ENCODE results near the gene OR4D6.

DNA sequence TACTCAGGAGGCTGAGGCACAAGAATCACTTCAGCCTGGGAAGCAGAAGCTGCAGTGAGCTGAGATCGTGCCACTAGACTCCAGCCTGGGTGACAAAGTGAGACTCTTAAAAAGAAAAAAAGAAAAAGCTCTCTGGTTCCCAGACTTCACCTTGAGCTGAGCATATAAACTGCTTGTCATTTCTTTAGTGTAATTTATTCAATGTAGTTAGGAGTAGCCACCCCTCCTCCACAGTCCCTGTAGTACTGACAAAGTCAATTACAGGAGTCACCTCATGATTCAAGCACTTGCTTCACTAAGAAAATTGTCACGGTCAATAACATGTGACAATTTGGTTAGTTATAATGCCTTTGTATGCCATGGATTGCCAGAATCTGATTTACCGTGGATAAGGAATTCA, 23.6 kb downstream of the OR4D6 start:
- no peak for TF ChIP-seq ATF2 (CRISPR knock-in tag; IDR thresholded peaks at IDR 0.05; ENCODE audit: borderline replicate concordance, low read depth)
- TF ChIP-seq JAZF1 (CRISPR knock-in tag; IDR thresholded peaks at IDR 0.05) = no peak
- no peak for TF ChIP-seq CTCF (IDR thresholded peaks at IDR 0.05)
- TF ChIP-seq USF2 (CRISPR knock-in tag; IDR thresholded peaks at IDR 0.05) = no peak
- TF ChIP-seq, protein P1, sequence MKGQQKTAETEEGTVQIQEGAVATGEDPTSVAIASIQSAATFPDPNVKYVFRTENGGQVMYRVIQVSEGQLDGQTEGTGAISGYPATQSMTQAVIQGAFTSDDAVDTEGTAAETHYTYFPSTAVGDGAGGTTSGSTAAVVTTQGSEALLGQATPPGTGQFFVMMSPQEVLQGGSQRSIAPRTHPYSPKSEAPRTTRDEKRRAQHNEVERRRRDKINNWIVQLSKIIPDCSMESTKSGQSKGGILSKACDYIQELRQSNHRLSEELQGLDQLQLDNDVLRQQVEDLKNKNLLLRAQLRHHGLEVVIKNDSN (CRISPR knock-in tag; IDR thresholded peaks at IDR 0.05) = no peak
- no peak for TF ChIP-seq TCF7 (CRISPR knock-in tag; IDR thresholded peaks at IDR 0.05; ENCODE audit: low read depth)
- TF ChIP-seq CBFB (CRISPR knock-in tag; IDR thresholded peaks at IDR 0.05; ENCODE audit: low read depth) = no peak
- TF ChIP-seq E2F1 (CRISPR knock-in tag; IDR thresholded peaks at IDR 0.05) = no peak
- TF ChIP-seq ZNF671 (CRISPR knock-in tag; IDR thresholded peaks at IDR 0.05) = no peak
- TF ChIP-seq ZNF512 (CRISPR knock-in tag; IDR thresholded peaks at IDR 0.05; ENCODE audit: borderline replicate concordance) = no peak
